H1 (cell line): Measurements from ENCODE around the gene BBIP1. TPM values are rescaled to one million over a fixed set of nuclear protein-coding genes. Genes with fewer than 3 reads are reported as not detected.

ENCODE experiments used
- CTCF ChIA-PET: fragments of 300-600 bp; sonication (Branson Sonifier 250); formaldehyde crosslinking; loops from one replicate; lab custom pipeline; 2021; ENCODE audit not compliant: partially characterized antibody; lab: Charles Lee
- POLR2A ChIA-PET: fragments of 300-600 bp; sonication (Branson Sonifier 250); formaldehyde crosslinking; loops from one replicate; lab custom pipeline; 2021; ENCODE audit warnings: inconsistent platforms; ENCODE audit not compliant: partially characterized antibody; lab: Charles Lee
- DNase-seq, 2 experiments: peaks; one replicate each; pipeline versions ENCODE4 v3.0.0 to v3.0.0-alpha.2; 2010 to 2022; ENCODE audit warnings: low spot score in 2 of 2, low read depth in 1 of 2, mixed read lengths in 1 of 2
- FAIRE-seq: peaks from 2 replicates; lab custom pipeline; 2011; peaks lifted over from hg19 to GRCh38; lab: Jason Lieb, UNC
- H2AFZ ChIP-seq: 2 replicates; pipeline ENCODE4 v1.8.1; 2012; ENCODE audit warnings: low read length, inconsistent platforms
- H2AK5ac ChIP-seq: 2 replicates; pipeline ENCODE4 v1.6.1; 2013; ENCODE audit warnings: low read depth, low read length
- H2BK120ac ChIP-seq: replicated peaks from 2 replicates; pipeline ENCODE3; 2013; ENCODE audit warnings: low read depth, low read length, inconsistent platforms
- H2BK12ac ChIP-seq: 2 replicates; pipeline ENCODE4 v1.6.1; 2013; ENCODE audit warnings: low read depth, low read length
- H2BK15ac ChIP-seq: 2 replicates; pipeline ENCODE4 v1.6.1; 2013; ENCODE audit warnings: low read length
- H2BK20ac ChIP-seq: 2 replicates; pipeline ENCODE4 v1.6.1; 2013; ENCODE audit warnings: low read length
- H2BK5ac ChIP-seq: 2 replicates; pipeline ENCODE4 v1.6.1; 2013; ENCODE audit warnings: low read depth, low read length
- H3K14ac ChIP-seq: 2 replicates; pipeline ENCODE4 v1.6.1; 2013; ENCODE audit warnings: inconsistent platforms; ENCODE audit not compliant: insufficient read length
- H3K18ac ChIP-seq: 2 replicates; pipeline ENCODE4 v1.6.1; 2013; ENCODE audit warnings: low read length; ENCODE audit errors: extremely low read depth
- H3K23ac ChIP-seq: 2 replicates; pipeline ENCODE4 v1.6.1; 2013; ENCODE audit warnings: inconsistent platforms; ENCODE audit not compliant: insufficient read length
- H3K23me2 ChIP-seq: 2 replicates; pipeline ENCODE4 v1.6.1; 2013; ENCODE audit warnings: low read depth, low read length
- H3K27ac ChIP-seq: 2 replicates; pipeline ENCODE4 v1.6.1; 2011; ENCODE audit warnings: low read depth, low read length, inconsistent platforms
- H3K27me3 ChIP-seq, 4 experiments: replicated peaks in 1 of 4; 1 replicate in 1 of 4; 2 replicates in 3 of 4; pipeline versions ENCODE4 v1.6.1 to v1.8.1; 2011 to 2013; ENCODE audit warnings: low read length in 3 of 4, mild to moderate bottlenecking in 3 of 4, inconsistent platforms in 2 of 4, mixed read lengths in 2 of 4, moderate library complexity in 1 of 4; ENCODE audit not compliant: control insufficient read depth in 3 of 4, insufficient read depth in 3 of 4; ENCODE audit errors: extremely low read depth in 1 of 4
- H3K36me3 ChIP-seq, 4 experiments: 2 replicates each; pipeline versions ENCODE4 v1.6.1 to v1.8.1; 2011 to 2013; ENCODE audit warnings: mild to moderate bottlenecking in 4 of 4, low read length in 3 of 4, moderate library complexity in 2 of 4, control low read depth in 1 of 4, inconsistent platforms in 1 of 4; ENCODE audit not compliant: insufficient read depth in 4 of 4, control insufficient read depth in 2 of 4
- H3K4ac ChIP-seq: replicated peaks from 2 replicates; pipeline ENCODE3; 2013; ENCODE audit warnings: low read length, low read depth, mixed read lengths, inconsistent platforms; ENCODE audit not compliant: insufficient read length
- H3K4me1 ChIP-seq, 4 experiments: replicated peaks in 1 of 4; 1 replicate in 1 of 4; 2 replicates in 3 of 4; pipeline versions ENCODE4 v1.6.1 to v1.8.1; 2011 to 2013; ENCODE audit warnings: low read length in 3 of 4, inconsistent platforms in 2 of 4, mixed read lengths in 1 of 4; ENCODE audit not compliant: insufficient read depth in 4 of 4, control insufficient read depth in 3 of 4
- H3K4me2 ChIP-seq, 2 experiments: 2 replicates each; pipeline versions ENCODE4 v1.6.1 to v1.8.1; 2011 to 2013; ENCODE audit warnings: low read depth in 2 of 2, low read length in 2 of 2, control low read depth in 1 of 2, inconsistent platforms in 1 of 2, mild to moderate bottlenecking in 1 of 2; ENCODE audit not compliant: insufficient read depth in 1 of 2
- H3K4me3 ChIP-seq, 4 experiments: fragments of 200-600, 300-600 bp in 1 of 4; sonication (generic), shearing (Covaris generic), sonication (Bioruptor Twin) in 1 of 4; 2 replicates each; pipeline versions ENCODE4 v1.5.1 to v1.8.1; 2011 to 2016; ENCODE audit warnings: low read length in 4 of 4, low read depth in 3 of 4, control low read depth in 2 of 4, inconsistent platforms in 2 of 4, mild to moderate bottlenecking in 2 of 4, mixed read lengths in 1 of 4, moderate library complexity in 1 of 4; ENCODE audit not compliant: insufficient read depth in 2 of 4; ENCODE audit errors: extremely low read depth in 1 of 4
- H3K56ac ChIP-seq: replicated peaks from 2 replicates; pipeline ENCODE3; 2013; ENCODE audit warnings: low read depth, mild to moderate bottlenecking, mixed read lengths, low read length, inconsistent platforms; ENCODE audit not compliant: insufficient read length
- H3K79me1 ChIP-seq: 2 replicates; pipeline ENCODE4 v1.6.1; 2013; ENCODE audit warnings: low read depth, low read length, control low read depth
- H3K79me2 ChIP-seq, 2 experiments: 2 replicates each; pipeline versions ENCODE4 v1.6.1 to v1.8.1; 2012 to 2013; ENCODE audit warnings: low read length in 2 of 2, mild to moderate bottlenecking in 2 of 2, inconsistent platforms in 1 of 2; ENCODE audit not compliant: insufficient read depth in 2 of 2, control insufficient read depth in 1 of 2
- H3K9ac ChIP-seq, 4 experiments: replicated peaks in 1 of 4; 1 replicate in 1 of 4; 2 replicates in 3 of 4; pipeline versions ENCODE4 v1.6.1 to v1.8.1; 2011 to 2013; ENCODE audit warnings: low read depth in 3 of 4, low read length in 3 of 4, control low read depth in 2 of 4, mild to moderate bottlenecking in 2 of 4, moderate library complexity in 2 of 4, inconsistent platforms in 1 of 4; ENCODE audit errors: extremely low read depth in 1 of 4
- H3K9me3 ChIP-seq, 2 experiments: 2 replicates each; pipeline versions ENCODE4 v1.6.1 to v1.8.1; 2012 to 2013; ENCODE audit warnings: mild to moderate bottlenecking in 2 of 2, moderate library complexity in 2 of 2, control low read depth in 1 of 2, inconsistent platforms in 1 of 2, low read depth in 1 of 2, low read length in 1 of 2, mixed read lengths in 1 of 2; ENCODE audit not compliant: insufficient read depth in 2 of 2
- H4K20me1 ChIP-seq, 2 experiments: replicated peaks in 1 of 2; 2 replicates each; pipeline versions ENCODE3 to v1.8.1; 2011 to 2013; ENCODE audit warnings: inconsistent platforms in 2 of 2, low read length in 2 of 2, mild to moderate bottlenecking in 1 of 2; ENCODE audit not compliant: insufficient read depth in 2 of 2, control insufficient read depth in 1 of 2
- H4K5ac ChIP-seq: 2 replicates; pipeline ENCODE4 v1.6.1; 2013; ENCODE audit warnings: low read length, low read depth, mixed read lengths, inconsistent platforms; ENCODE audit not compliant: insufficient read length
- H4K8ac ChIP-seq: 2 replicates; pipeline ENCODE4 v1.8.0; 2013; ENCODE audit warnings: mild to moderate bottlenecking, moderate library complexity, low read length, inconsistent platforms; ENCODE audit not compliant: insufficient read depth; ENCODE audit errors: extremely low read depth
- H4K91ac ChIP-seq: replicated peaks from 2 replicates; pipeline ENCODE3; 2013; ENCODE audit warnings: low read length, mixed read lengths, inconsistent platforms; ENCODE audit not compliant: insufficient read length
- CEBPB ChIP-seq: IDR thresholded peaks from 2 replicates; pipeline ENCODE4 v1.6.1; 2012; ENCODE audit warnings: low read depth, low read length
- KDM4A ChIP-seq: IDR thresholded peaks from one replicate; pipeline ENCODE4 v1.7.1; 2012; ENCODE audit warnings: low read depth, mild to moderate bottlenecking, moderate library complexity, low read length, inconsistent platforms; ENCODE audit not compliant: severe bottlenecking
- MAX ChIP-seq: IDR thresholded peaks from 2 replicates; pipeline ENCODE4 v1.6.1; 2012; ENCODE audit warnings: inconsistent platforms
- SUZ12 ChIP-seq: fragments of 200-600 bp; sonication (generic); IDR thresholded peaks from 2 replicates; pipeline ENCODE4 v1.6.1; 2012; ENCODE audit warnings: mild to moderate bottlenecking, inconsistent platforms, low read length, moderate library complexity, mixed read lengths
- WGBS, 2 experiments: shearing (Covaris generic) in 1 of 2; methylation state at CpG; one replicate each; pipeline versions ENCODE4 v1.1.6 to v1.1.7; 2013 to 2015; ENCODE audit warnings: low lambda C conversion rate in 2 of 2, mixed read lengths in 2 of 2, inconsistent platforms in 1 of 2, low coverage in 1 of 2, missing lambda C conversion rate in 1 of 2; ENCODE audit not compliant: insufficient replicate concordance in 2 of 2, insufficient coverage in 1 of 2, insufficient read length in 1 of 2; ENCODE audit errors: extremely low coverage in 1 of 2, missing lambda C conversion rate in 1 of 2; 5-methylcytosine and 5-hydroxymethylcytosine counted together
- polyA plus RNA-seq, 7 experiments: library from polyadenylated mRNA; depleted of rRNA in 3 of 7; stranded (reverse) in 5 of 7; unstranded in 2 of 7; fragments of >200 nt in 5 of 7; fragments of 200-250 nt in 2 of 7; gene quantifications; 1 replicate in 5 of 7; 2 replicates in 1 of 7; 4 replicates in 1 of 7; pipeline versions ENCODE4 v1.2.1 to v1.2.3, GENCODE V29; 2011 to 2013; ENCODE audit warnings: missing spikeins in 2 of 7, mixed read lengths in 2 of 7
- total RNA-seq: library from RNA; stranded (reverse); fragmentation: NEBNext Ultra II Directional; extraction: Animal tissue kit (Norgen Biotek cat#: 25700); gene quantifications from 2 replicates; pipeline ENCODE4 v1.2.1, GENCODE V29; 2021

BBIP1 gene
- total and polyA plus RNA-seq, 2 of the 8 experiments (the other 6 are each of a cell fraction or from before 2014, with no cell fraction given) = 8.8 to 19.6 TPM

DNA sequence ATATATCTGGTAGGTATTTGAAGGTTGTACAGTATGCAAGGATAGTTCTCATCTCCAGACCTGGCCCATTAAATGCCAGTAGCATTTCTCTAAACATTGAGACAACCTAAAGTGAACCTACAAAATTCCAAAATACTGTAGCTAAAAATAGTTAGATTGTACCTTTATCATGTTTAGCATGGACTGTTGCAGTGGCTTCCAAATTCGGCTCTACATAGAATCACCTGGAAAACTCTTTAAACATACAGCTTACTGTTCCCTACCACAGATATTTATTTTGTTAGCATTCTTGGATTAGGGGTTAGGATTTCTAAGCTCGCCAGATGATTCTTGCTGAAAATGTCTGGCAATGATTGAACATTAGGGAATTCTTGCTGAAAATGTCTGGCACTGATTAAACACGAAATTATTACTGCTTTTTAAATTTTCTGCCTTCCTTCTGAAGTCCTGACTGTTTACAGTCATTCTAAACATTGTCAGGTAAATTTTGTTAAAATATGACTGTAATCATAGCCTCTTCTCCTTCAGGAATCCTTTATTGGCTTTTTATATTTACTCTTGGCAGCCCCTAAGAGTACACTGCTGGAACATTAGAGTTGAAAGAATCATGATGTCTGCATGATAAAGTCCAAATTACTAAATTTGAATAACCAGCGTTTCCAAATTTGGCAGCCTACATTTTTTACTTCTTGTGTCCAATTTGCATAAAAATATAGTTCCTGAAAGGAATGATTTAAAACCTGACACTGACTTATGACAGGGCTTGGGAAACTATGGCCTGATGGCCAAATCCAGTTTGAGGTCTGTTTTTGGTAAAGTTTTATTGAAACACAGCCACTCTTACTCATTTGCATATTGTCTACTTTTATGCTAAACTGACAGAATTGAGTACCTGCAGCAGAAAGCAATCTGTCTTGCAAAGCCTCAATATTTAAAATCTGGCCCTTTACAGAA, 40.7 kb upstream of the BBIP1 start:
- Histone ChIP-seq H3K4me3 (no peak overlapping the region), H3K4me2 (no peak overlapping the region), H3K23ac (no peak overlapping the region), H3K79me1 (no peaks in the 10 kb centered on the region), H2BK5ac (no peak overlapping the region), H2BK120ac (no peak overlapping the region), H2BK12ac (no peak overlapping the region), H4K91ac (no peak overlapping the region), H4K8ac (no peak overlapping the region), H3K9me3 (no peaks in the 10 kb centered on the region), H2AFZ (no peak overlapping the region), H3K23me2 (no peaks in the 10 kb centered on the region), H3K18ac (no peak overlapping the region), H3K27me3 (no peaks in the 10 kb centered on the region), H3K4ac (no peak overlapping the region), H2AK5ac (no peak overlapping the region), H3K36me3 (no peaks in the 10 kb centered on the region), H3K79me2 (peaks cover 0 to 88% of the 10 kb centered on the region in 2 experiments; a peak in 2 of 4 replicates), H3K27ac (no peak overlapping the region), H3K4me1 (no peaks in the 10 kb centered on the region), H4K20me1 (peaks cover 0 to 2% of the 10 kb centered on the region in 2 experiments), H3K56ac (no peak overlapping the region), H4K5ac (no peak overlapping the region), H3K14ac (no peak overlapping the region), H3K9ac (peak overlapping the region in 1 of 4 experiments; percentile 34; a peak in 1 of 7 replicates), H2BK15ac (no peak overlapping the region), H2BK20ac (no peak overlapping the region)
- DNase-seq (no peak), FAIRE-seq (no peak)
- ChIA-PET POLR2A (no interaction called here), CTCF (interaction anchor here (0.8 kb wide), 1 partner anchor 10 kb away, joined by 3 read pairs; no protein-coding TSS in a partner anchor)
- 80% methylated on average over 4 of the region's 4 CpGs; no CpG with 5 or more reads in 1 of the 2 experiments for WGBS, 2 experiments
- TF ChIP-seq CEBPB = no peak
- no peak for TF ChIP-seq MAX
- TF ChIP-seq KDM4A = no peak
- no peak for TF ChIP-seq SUZ12
